Hindlimb muscle (tissue), 1 donor: ENCODE measurements around the gene SHANK3. TPM values are rescaled to one million over a fixed set of nuclear protein-coding genes. Genes with fewer than 3 reads are reported as not detected.

Source experiments
- DNase-seq: peaks from one replicate; pipeline ENCODE4 v3.0.0-alpha.2; 2013
- polyA plus RNA-seq: library from polyadenylated mRNA; unstranded; fragments of 120-200 nt; gene quantifications from one replicate; pipeline ENCODE4 v1.2.1, GENCODE V29; 2013; ENCODE audit not compliant: insufficient read length

Gene SHANK3
- polyA plus RNA-seq, 1 donor = 22.7 TPM

DNA sequence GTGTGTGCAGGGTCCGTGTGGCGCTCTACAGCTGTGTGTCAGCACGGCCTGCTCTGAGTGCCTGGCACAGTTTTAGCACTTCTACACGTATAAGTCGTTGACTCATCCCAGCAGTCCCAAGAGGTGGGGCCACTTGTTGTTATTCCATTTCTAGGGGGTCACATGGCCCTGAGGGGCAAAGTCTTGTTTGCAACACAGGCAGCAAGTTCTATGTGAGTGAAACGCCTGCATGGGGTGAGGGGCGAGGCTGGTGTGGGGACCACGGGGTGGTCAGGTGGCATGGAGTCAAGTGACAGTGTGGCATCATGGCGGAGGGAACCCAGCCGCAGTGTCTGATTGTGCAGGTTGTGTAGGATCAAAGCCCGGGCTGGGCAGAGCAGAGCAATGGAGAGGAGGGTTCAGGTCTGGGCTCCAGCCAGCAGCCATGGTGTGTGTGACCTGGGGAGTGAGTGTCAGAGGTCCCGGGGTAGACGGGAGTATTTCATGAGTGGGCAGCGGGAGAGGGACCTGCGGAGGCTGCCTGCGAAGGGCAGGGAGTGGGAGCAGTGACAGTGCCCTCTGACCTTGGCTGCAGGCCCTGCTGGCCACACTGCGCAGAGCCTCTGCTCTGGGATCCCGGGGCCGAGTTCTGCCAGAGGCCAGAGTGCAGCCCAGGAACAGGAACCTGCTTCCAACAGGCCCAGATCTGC, 27.9 kb downstream of the SHANK3 start:
- no peak for DNase-seq

- DNase-seq = no peak
Measured at GRCh38 chr22:50701076-50701419, 28.4 kb downstream of the SHANK3 start.

DNA sequence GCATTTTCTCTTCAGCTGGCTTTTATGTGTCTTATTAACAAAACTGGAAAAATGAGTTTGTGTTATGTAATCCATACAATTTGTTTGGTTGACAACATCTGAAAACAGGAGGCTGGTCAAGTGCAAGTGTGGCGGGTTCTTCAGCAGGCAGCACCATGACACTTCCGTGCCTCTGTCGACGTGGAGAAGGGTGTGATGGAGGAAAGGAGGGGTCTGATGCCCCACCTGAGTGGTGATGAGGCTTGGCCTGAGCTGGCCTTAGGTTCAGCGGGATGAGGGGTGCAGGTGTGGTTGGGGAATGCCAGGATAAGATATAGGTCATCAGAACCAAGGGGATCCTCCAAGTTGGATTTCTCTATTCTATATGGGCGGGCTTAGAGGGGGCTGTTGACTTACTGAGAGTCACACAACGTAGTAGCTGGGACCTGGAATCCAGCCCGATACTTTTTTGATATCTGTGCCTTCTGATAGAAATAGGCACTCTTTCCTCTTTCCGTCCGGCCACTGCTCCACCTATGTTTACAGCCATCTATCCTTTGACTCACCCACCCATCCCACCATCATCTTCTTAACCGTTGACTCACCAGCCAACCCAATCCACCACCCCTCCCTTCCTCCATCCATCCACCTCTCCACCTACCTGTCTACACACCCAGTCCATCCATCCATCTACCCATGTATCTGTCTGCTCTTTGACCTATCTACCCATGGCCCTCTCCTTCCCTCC, 29.0 kb downstream of the SHANK3 start:
- no peak for DNase-seq

DNA sequence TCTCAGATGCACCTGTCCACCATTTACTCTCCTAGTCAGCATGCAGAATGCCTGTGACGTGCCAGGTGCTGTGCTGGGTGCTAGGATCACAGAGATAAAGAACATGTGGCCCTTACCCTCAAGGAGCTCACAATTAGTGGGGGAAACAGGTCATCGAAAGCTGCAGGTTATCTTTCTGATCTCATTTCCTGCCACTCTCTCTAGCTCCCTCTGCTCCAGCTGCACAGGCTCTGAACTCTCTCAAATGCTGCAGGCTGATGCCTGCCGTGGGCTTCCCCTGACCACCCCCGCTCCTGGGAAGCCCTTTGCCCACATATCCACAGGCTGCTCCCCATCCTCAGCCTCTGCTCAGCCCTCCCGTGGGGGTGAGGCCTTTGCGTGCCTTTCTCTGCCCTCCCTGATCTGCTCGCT, 29.6 kb downstream of the SHANK3 start:
- no peak for DNase-seq

DNA sequence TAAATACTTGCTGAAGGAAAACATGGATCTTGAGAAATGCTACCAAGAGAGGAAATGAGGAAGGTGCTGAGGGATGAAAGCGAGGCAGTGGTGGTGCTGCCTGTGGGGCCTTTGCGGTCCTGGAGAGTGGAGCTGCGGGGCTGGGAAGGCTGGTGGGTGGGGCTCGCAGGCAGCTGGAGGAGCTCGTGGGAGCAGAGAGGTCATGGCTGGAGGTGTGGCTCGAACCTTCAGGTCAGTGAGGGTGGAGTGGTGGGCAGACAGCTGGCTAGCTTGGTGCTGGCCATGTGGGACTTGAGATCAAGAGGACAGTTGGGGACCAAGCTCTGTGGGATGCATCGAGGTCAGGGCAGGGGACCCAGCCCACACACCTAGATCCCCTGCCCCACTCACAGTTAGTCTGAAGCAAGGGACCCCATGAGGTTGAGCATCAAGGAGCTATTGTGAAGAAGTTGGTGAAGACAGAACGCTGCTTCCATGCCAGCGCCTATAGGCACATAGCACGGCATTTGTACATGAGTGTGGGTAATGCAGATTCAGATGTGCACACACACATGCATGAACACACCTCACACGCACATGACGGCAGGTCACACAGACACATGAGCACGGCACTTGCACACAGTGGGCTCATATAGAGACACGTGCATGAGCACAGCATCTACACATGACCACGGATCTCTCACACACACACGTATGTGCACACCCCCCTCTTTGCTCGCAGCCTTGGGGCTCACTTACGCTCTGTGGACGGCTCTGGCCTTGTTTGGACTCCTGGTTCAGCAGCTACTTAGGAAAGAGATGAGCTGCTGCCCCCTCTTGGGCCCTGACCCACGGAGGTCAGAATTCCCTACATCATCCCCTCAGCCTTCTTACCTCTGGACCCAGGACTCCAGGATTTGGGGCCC, 30.4 kb downstream of the SHANK3 start:
- no peak for DNase-seq

GRCh38 chr22:50703726-50704509, 31.3 kb downstream of the SHANK3 start:
- no peak for DNase-seq

GRCh38 chr22:50704510-50705218, 32.0 kb downstream of the SHANK3 start:
- no peak for DNase-seq

DNA sequence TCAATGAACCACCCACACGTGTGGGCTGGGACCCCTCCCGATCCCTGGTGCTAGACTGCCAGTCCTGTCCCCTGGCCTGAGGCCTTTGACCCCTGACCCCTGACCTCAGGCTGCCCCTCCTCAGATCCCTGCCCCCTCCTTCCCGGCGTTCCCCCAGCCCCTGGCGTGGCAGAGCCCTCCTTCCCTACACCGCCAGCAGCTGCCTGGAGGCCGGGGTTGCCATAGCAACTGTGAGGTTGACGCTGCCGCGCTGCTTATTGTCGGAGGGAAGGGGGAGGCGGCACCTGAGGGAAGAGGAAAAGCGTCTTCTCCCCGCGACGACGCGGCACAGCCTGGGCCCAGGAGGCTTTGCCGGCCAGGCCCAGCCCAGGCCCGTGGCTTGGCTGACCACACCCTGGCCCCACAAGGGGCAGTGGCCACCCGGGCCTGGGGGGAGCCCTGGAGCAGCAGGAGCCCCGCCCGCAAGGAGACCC, 32.6 kb downstream of the SHANK3 start:
- DNase-seq = peak; percentile 64

- DNase-seq = no peak
Measured at GRCh38 chr22:50705851-50706351, 33.3 kb downstream of the SHANK3 start.

GRCh38 chr22:50706481-50707125, 34.0 kb downstream of the SHANK3 start:
- DNase-seq = no peak

DNA sequence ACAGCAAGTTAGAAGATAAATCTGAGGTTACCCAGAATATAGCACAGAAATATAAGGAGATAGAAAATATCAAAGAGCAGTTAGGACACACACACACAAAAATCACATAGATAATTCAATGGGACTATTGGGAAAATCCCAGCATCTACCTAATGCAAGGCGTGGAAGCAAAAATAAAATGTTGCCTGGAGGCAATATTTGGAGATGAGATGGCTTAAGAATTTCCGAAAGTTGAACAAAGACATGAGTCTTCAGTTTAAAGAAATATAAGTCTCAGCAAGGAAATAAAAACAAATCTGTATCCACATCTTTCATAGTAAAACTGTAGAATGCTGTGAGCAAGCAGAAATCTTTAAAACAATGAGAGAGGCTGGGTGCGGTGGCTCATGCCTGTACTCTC, 35.9 kb downstream of the SHANK3 start:
- DNase-seq = no peak

DNA sequence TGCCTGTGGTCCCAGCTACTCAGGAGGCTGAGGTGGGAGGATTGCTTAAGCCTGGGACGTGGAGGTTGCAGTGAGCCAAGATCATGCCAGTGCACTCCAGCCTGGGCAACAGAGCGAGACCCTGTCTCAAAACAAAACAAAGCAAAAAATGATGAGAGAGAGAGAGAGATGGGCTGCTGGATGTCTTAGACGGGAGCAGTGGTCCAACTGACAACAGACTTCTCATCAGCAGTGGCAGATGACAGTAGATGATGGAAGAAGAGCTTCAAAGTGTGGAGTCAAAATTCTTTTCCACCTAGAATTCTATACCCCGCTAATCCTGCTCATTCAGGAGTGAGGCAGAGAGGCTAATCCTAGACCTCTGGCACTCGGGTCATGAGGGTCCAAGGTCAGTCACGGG, 36.4 kb downstream of the SHANK3 start:
- DNase-seq = no peak

DNA sequence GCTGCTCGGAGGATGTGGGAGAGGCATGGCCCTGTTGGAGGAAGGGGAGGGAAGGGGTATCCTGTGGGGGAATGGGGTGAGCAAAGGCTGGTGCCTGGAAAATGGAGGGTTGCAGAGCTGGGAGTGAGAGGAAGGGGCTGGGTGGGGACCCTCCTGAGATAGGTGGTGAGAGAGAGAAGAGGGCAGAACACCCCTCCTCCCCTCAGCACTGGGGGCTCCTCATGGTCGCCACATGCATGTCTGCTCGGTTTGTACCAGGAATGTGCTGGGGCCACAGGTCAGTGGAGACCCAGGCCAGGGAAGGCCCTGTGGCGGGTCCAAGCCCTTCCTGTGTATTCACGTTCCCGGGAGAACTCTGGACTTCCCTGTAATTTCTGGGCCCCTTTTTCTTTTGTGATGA, 37.6 kb downstream of the SHANK3 start:
- DNase-seq = no peak

GRCh38 chr22:50710886-50711285, 38.3 kb downstream of the SHANK3 start:
- no peak for DNase-seq

GRCh38 chr22:50711446-50712340, 39.1 kb downstream of the SHANK3 start:
- no peak for DNase-seq

DNA sequence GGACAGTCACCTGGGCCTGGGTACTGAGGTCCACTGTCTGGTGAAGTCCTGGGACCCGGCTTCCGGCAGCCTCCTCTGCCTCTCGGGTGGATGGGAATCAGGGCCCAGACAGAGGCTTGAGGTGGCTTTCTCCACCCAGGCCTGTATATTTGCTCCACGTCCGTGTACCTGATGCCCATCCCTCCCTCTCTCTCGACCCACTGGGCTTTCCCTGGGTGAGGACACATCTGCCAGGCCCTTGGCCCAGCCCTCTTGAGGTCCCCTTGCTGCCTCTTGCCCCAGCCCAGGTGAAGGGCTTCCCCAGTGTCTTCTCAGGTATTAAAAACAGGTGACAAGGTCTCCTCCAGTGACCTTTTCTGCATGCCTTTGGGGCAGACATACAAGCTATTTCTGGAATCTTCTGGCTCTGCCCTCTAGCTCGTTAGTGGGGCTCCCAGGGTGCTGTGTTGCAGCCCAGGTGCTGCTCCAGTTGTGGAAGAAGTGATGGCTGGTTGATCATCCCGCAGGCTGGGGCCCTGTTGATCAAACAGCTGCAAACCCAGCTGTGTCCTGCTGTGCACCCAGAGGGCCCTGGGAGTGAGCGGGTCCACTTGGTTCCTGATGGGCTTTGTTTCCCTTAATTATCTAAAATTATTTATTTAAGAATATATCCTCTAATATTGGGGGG, 39.9 kb downstream of the SHANK3 start:
- no peak for DNase-seq

DNA sequence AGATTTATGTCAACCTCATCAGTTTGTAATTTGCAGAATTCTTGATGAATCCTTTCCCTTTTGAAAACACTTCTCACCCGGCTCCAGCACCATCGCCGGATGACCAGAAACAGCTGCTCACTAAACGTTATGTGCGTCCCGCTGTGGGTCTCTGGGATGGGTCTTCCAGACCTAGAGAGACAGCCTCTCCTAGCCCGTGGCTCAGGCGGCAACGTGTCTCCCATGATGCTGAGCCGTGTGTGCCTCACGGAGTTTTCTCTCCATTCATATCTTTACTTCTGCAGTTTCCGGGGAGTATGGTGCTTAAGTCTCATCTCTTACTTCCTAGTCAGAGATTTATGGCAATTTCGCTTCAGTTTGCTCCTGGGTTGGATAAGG, 40.4 kb downstream of the SHANK3 start:
- DNase-seq = no peak

GRCh38 chr22:50713571-50714056, 41.0 kb downstream of the SHANK3 start:
- no peak for DNase-seq

DNA sequence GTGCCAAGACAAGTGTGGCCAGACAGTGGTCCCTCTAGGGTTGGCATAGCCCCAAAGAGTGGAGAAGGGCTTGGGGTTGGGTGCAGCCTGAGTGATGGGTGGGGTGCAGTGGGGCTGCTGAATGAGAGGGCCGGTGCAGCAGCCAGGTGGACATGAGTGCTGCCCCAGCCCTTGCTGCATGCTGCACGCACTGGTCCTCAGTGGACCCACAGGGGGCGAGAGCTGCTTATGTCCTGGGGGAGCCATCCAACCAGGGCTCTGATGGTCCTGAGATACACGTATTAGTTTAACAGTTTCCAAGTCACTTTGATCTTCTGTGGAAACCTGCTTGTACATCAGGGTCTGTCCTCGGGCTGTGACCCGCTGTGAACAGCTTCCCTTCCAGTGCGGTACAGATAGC, 41.5 kb downstream of the SHANK3 start:
- DNase-seq = no peak
